SKM-1 (cell line): ENCODE data around the gene PTPN1.
"Not testable (repeated sequence)": the region's sequence is repeated elsewhere in the genome, so short reads cannot be mapped to it uniquely, and the experiment has no call there.

ENCODE experiments used
- DNase-seq: peaks from one replicate; lab custom pipeline; 2025; ENCODE audit not compliant: unreplicated experiment; lab: John Stamatoyannopoulos, UW

The PTPN1 gene

GRCh38 chr20:50587291-50587961, 77.2 kb downstream of the PTPN1 start:
- no peak for DNase-seq

- DNase-seq: peak; percentile 59
These were observed 78.0 kb downstream of the PTPN1 start for GRCh38 chr20:50588034-50588736.

GRCh38 chr20:50589548-50590347, 79.6 kb downstream of the PTPN1 start:
- no peak for DNase-seq

GRCh38 chr20:50590348-50590664, 80.1 kb downstream of the PTPN1 start:
- DNase-seq: no peak

GRCh38 chr20:50591233-50591852, 81.2 kb downstream of the PTPN1 start:
- DNase-seq: no peak

- DNase-seq: no peak
These were observed 82.3 kb downstream of the PTPN1 start for GRCh38 chr20:50592282-50593004.

GRCh38 chr20:50593005-50593335, 82.8 kb downstream of the PTPN1 start:
- DNase-seq: no peak

GRCh38 chr20:50594231-50594590, 84.0 kb downstream of the PTPN1 start:
- no peak for DNase-seq

GRCh38 chr20:50594591-50595432, 84.6 kb downstream of the PTPN1 start:
- no peak for DNase-seq

- no peak for DNase-seq
These were observed 85.3 kb downstream of the PTPN1 start for GRCh38 chr20:50595433-50595895.

- DNase-seq: no peak
These were observed 86.0 kb downstream of the PTPN1 start for GRCh38 chr20:50595988-50596693.

- no peak for DNase-seq
These were observed 86.5 kb downstream of the PTPN1 start for GRCh38 chr20:50596694-50597021.

- no peak for DNase-seq
These were observed 87.3 kb downstream of the PTPN1 start for GRCh38 chr20:50597406-50597969.

- no peak for DNase-seq
These were observed 87.9 kb downstream of the PTPN1 start for GRCh38 chr20:50598074-50598473.

GRCh38 chr20:50598768-50599167, 88.6 kb downstream of the PTPN1 start:
- not testable (repeated sequence) for DNase-seq

GRCh38 chr20:50600281-50600895, 90.2 kb downstream of the PTPN1 start:
- DNase-seq: no peak

GRCh38 chr20:50601511-50602431, 91.6 kb downstream of the PTPN1 start:
- DNase-seq: no peak
